ENCODE data around the gene LNPK.
"Not testable (repeated sequence)": the region's sequence is repeated elsewhere in the genome, so short reads cannot be mapped to it uniquely, and the experiment has no call there.

Gene LNPK

GRCh38 chr2:176002688-176003210 is 682 bp upstream of the LNPK start:
- Histone ChIP-seq H3K4me3 (ENCODE audit: low read length) (peak overlapping the region; percentile 58), H3K4me1 (ENCODE audit: insufficient read depth, low read length) (peaks cover 10% of the 10 kb centered on the region), H3K36me3 (ENCODE audit: insufficient read depth, low read length) (no peaks in the 10 kb centered on the region), H2AFZ (ENCODE audit: low read depth, low read length) (peak overlapping the region; percentile 51), H3K9me3 (ENCODE audit: low read length) (no peaks in the 10 kb centered on the region), H3K27me3 (ENCODE audit: insufficient read depth, low read length) (no peaks in the 10 kb centered on the region)

GRCh38 chr2:176001281-176001915 is 669 bp downstream of the LNPK start:
- Histone ChIP-seq H3K4me1 (ENCODE audit: insufficient read depth, low read length) (peaks cover 10% of the 10 kb centered on the region), H3K36me3 (ENCODE audit: insufficient read depth, low read length) (no peaks in the 10 kb centered on the region), H2AFZ (ENCODE audit: low read depth, low read length) (peak overlapping the region; percentile 51), H3K27me3 (ENCODE audit: insufficient read depth, low read length) (no peaks in the 10 kb centered on the region), H3K9me3 (ENCODE audit: low read length) (no peaks in the 10 kb centered on the region), H3K4me3 (ENCODE audit: low read length) (peak overlapping the region; percentile 58)

GRCh38 chr2:175999283-175999819 is 2.7 kb downstream of the LNPK start:
- Histone ChIP-seq H3K4me3 (ENCODE audit: low read length) (no peak overlapping the region), H3K36me3 (ENCODE audit: insufficient read depth, low read length) (no peaks in the 10 kb centered on the region), H3K27me3 (ENCODE audit: insufficient read depth, low read length) (no peaks in the 10 kb centered on the region), H3K4me1 (ENCODE audit: insufficient read depth, low read length) (peaks cover 10% of the 10 kb centered on the region), H2AFZ (ENCODE audit: low read depth, low read length) (no peak overlapping the region), H3K9me3 (ENCODE audit: low read length) (no peaks in the 10 kb centered on the region)

- no peaks in the 10 kb centered on the region for H3K4me1 ChIP-seq (ENCODE audit: insufficient read depth, low read length)
- H3K4me3 ChIP-seq (ENCODE audit: low read length) = no peak overlapping the region
Observed at GRCh38 chr2:175990099-175990498, 12.0 kb downstream of the LNPK start.

GRCh38 chr2:175987126-175987525 is 14.9 kb downstream of the LNPK start:
- not testable (repeated sequence) for H3K4me3 ChIP-seq (ENCODE audit: low read length); H3K27me3 ChIP-seq (ENCODE audit: insufficient read depth, low read length)
- H3K36me3 ChIP-seq (ENCODE audit: insufficient read depth, low read length) = peaks cover 15% of the 10 kb centered on the region

More at GRCh38 chr2:175990099-175990498, 12.0 kb downstream of the LNPK start:
- Histone ChIP-seq H3K36me3 (ENCODE audit: insufficient read depth, low read length) (peaks cover 12% of the 10 kb centered on the region), H3K9me3 (ENCODE audit: low read length) (no peaks in the 10 kb centered on the region), H3K27me3 (ENCODE audit: insufficient read depth, low read length) (no peaks in the 10 kb centered on the region), H2AFZ (ENCODE audit: low read depth, low read length) (no peak overlapping the region)

GRCh38 chr2:175984846-175985245 is 17.2 kb downstream of the LNPK start:
- Histone ChIP-seq H3K36me3 (ENCODE audit: insufficient read depth, low read length) (peaks cover 14% of the 10 kb centered on the region), H3K9me3 (ENCODE audit: low read length) (no peaks in the 10 kb centered on the region), H3K27me3 (ENCODE audit: insufficient read depth, low read length) (no peaks in the 10 kb centered on the region), H2AFZ (ENCODE audit: low read depth, low read length) (no peak overlapping the region), H3K4me1 (ENCODE audit: insufficient read depth, low read length) (no peaks in the 10 kb centered on the region), H3K4me3 (ENCODE audit: low read length) (no peak overlapping the region)

More at GRCh38 chr2:175987126-175987525, 14.9 kb downstream of the LNPK start:
- H3K4me1 ChIP-seq (ENCODE audit: insufficient read depth, low read length); H2AFZ ChIP-seq (ENCODE audit: low read depth, low read length); H3K9me3 ChIP-seq (ENCODE audit: low read length): not testable (repeated sequence)

GRCh38 chr2:175981551-175981950 is 20.5 kb downstream of the LNPK start:
- Histone ChIP-seq H3K4me3 (ENCODE audit: low read length) (no peak overlapping the region), H3K36me3 (ENCODE audit: insufficient read depth, low read length) (peaks cover 23% of the 10 kb centered on the region), H3K27me3 (ENCODE audit: insufficient read depth, low read length) (no peaks in the 10 kb centered on the region), H2AFZ (ENCODE audit: low read depth, low read length) (no peak overlapping the region), H3K9me3 (ENCODE audit: low read length) (no peaks in the 10 kb centered on the region), H3K4me1 (ENCODE audit: insufficient read depth, low read length) (no peaks in the 10 kb centered on the region)

- peaks cover 33% of the 10 kb centered on the region for H3K36me3 ChIP-seq (ENCODE audit: insufficient read depth, low read length)
- no peak overlapping the region for H2AFZ ChIP-seq (ENCODE audit: low read depth, low read length)
- no peaks in the 10 kb centered on the region for H3K27me3 ChIP-seq (ENCODE audit: insufficient read depth, low read length)
- H3K4me3 ChIP-seq (ENCODE audit: low read length) = no peak overlapping the region
- H3K4me1 ChIP-seq (ENCODE audit: insufficient read depth, low read length) = no peaks in the 10 kb centered on the region
- H3K9me3 ChIP-seq (ENCODE audit: low read length) = peaks cover 6% of the 10 kb centered on the region
Observed at GRCh38 chr2:175976391-175977157, 25.5 kb downstream of the LNPK start.

- no peak overlapping the region for H3K4me3 ChIP-seq (ENCODE audit: low read length)
- H3K9me3 ChIP-seq (ENCODE audit: low read length) = peaks cover 6% of the 10 kb centered on the region
- H3K27me3 ChIP-seq (ENCODE audit: insufficient read depth, low read length) = no peaks in the 10 kb centered on the region
- H3K36me3 ChIP-seq (ENCODE audit: insufficient read depth, low read length) = peaks cover 25% of the 10 kb centered on the region
- no peaks in the 10 kb centered on the region for H3K4me1 ChIP-seq (ENCODE audit: insufficient read depth, low read length)
- no peak overlapping the region for H2AFZ ChIP-seq (ENCODE audit: low read depth, low read length)
Observed at GRCh38 chr2:175973373-175973772, 28.7 kb downstream of the LNPK start.

GRCh38 chr2:175966839-175967238 is 35.2 kb downstream of the LNPK start:
- Histone ChIP-seq H3K9me3 (ENCODE audit: low read length) (no peaks in the 10 kb centered on the region), H3K36me3 (ENCODE audit: insufficient read depth, low read length) (peaks cover 5% of the 10 kb centered on the region), H3K4me3 (ENCODE audit: low read length) (no peak overlapping the region), H3K4me1 (ENCODE audit: insufficient read depth, low read length) (no peaks in the 10 kb centered on the region), H2AFZ (ENCODE audit: low read depth, low read length) (no peak overlapping the region), H3K27me3 (ENCODE audit: insufficient read depth, low read length) (no peaks in the 10 kb centered on the region)

- Histone ChIP-seq H3K27me3 (ENCODE audit: insufficient read depth, low read length) (no peaks in the 10 kb centered on the region), H2AFZ (ENCODE audit: low read depth, low read length) (no peak overlapping the region), H3K4me1 (ENCODE audit: insufficient read depth, low read length) (no peaks in the 10 kb centered on the region), H3K36me3 (ENCODE audit: insufficient read depth, low read length) (peaks cover 5% of the 10 kb centered on the region), H3K9me3 (ENCODE audit: low read length) (no peaks in the 10 kb centered on the region), H3K4me3 (ENCODE audit: low read length) (no peak overlapping the region)
Observed at GRCh38 chr2:175965773-175966172, 36.3 kb downstream of the LNPK start.

GRCh38 chr2:175964195-175964594 is 37.9 kb downstream of the LNPK start:
- no peaks in the 10 kb centered on the region for H3K4me1 ChIP-seq (ENCODE audit: insufficient read depth, low read length)
- no peak overlapping the region for H2AFZ ChIP-seq (ENCODE audit: low read depth, low read length)
- H3K9me3 ChIP-seq (ENCODE audit: low read length) = no peaks in the 10 kb centered on the region
- H3K4me3 ChIP-seq (ENCODE audit: low read length) = no peak overlapping the region
- no peaks in the 10 kb centered on the region for H3K36me3 ChIP-seq (ENCODE audit: insufficient read depth, low read length)
- no peaks in the 10 kb centered on the region for H3K27me3 ChIP-seq (ENCODE audit: insufficient read depth, low read length)

- H3K9me3 ChIP-seq (ENCODE audit: low read length); H3K36me3 ChIP-seq (ENCODE audit: insufficient read depth, low read length); H2AFZ ChIP-seq (ENCODE audit: low read depth, low read length); H3K4me1 ChIP-seq (ENCODE audit: insufficient read depth, low read length); H3K27me3 ChIP-seq (ENCODE audit: insufficient read depth, low read length); H3K4me3 ChIP-seq (ENCODE audit: low read length): not testable (repeated sequence)
Observed at GRCh38 chr2:175963171-175963570, 38.9 kb downstream of the LNPK start.
